H9 (cell line): Measurements from ENCODE around the gene DGKD. TPM values are rescaled to one million over a fixed set of nuclear protein-coding genes. Genes with fewer than 3 reads are reported as not detected.

ENCODE experiments used
- DNase-seq: peaks from one replicate; pipeline ENCODE4 v3.0.0-alpha.2; 2017
- H2AFZ ChIP-seq: one replicate; pipeline ENCODE4 v1.6.1; 2013; ENCODE audit warnings: mild to moderate bottlenecking, low read length, control low read depth, moderate library complexity
- H2AK5ac ChIP-seq: 2 replicates; pipeline ENCODE4 v1.6.1; 2013; ENCODE audit warnings: low read length, control low read depth, mixed read lengths; ENCODE audit not compliant: insufficient read length
- H2BK120ac ChIP-seq: one replicate; pipeline ENCODE4 v1.6.1; 2013; ENCODE audit warnings: low read depth, mild to moderate bottlenecking, low read length, control low read depth, inconsistent platforms; ENCODE audit not compliant: poor library complexity, severe bottlenecking
- H2BK12ac ChIP-seq: 2 replicates; pipeline ENCODE4 v1.6.1; 2013; ENCODE audit warnings: low read length, control low read depth, mixed read lengths, low read depth; ENCODE audit not compliant: insufficient read length
- H2BK15ac ChIP-seq: 2 replicates; pipeline ENCODE4 v1.6.1; 2013; ENCODE audit warnings: low read depth, low read length, control low read depth
- H2BK20ac ChIP-seq: one replicate; pipeline ENCODE4 v1.6.1; 2013; ENCODE audit warnings: low read depth, mild to moderate bottlenecking, low read length, control low read depth, inconsistent platforms; ENCODE audit not compliant: poor library complexity, severe bottlenecking
- H2BK5ac ChIP-seq: 2 replicates; pipeline ENCODE4 v1.6.1; 2013; ENCODE audit warnings: low read length, control low read depth, mixed read lengths; ENCODE audit not compliant: insufficient read length
- H3K14ac ChIP-seq: 2 replicates; pipeline ENCODE4 v1.6.1; 2013; ENCODE audit warnings: low read length, control low read depth; ENCODE audit not compliant: insufficient read depth
- H3K18ac ChIP-seq: 2 replicates; pipeline ENCODE4 v1.6.1; 2013; ENCODE audit warnings: low read depth, mild to moderate bottlenecking, mixed read lengths, low read length, control low read depth; ENCODE audit not compliant: insufficient read length
- H3K23ac ChIP-seq: 2 replicates; pipeline ENCODE4 v1.6.1; 2013; ENCODE audit warnings: low read length, control low read depth, mixed read lengths, low read depth; ENCODE audit not compliant: insufficient read length
- H3K23me2 ChIP-seq: 2 replicates; pipeline ENCODE4 v1.6.1; 2013; ENCODE audit warnings: low read depth, mild to moderate bottlenecking, mixed read lengths, low read length, control low read depth; ENCODE audit not compliant: insufficient read length, poor library complexity, severe bottlenecking
- H3K27ac ChIP-seq: 2 replicates; pipeline ENCODE4 v1.5.1; 2013; ENCODE audit warnings: low read length, control low read depth, mixed read lengths, low read depth; ENCODE audit not compliant: insufficient read length
- H3K27me3 ChIP-seq: 2 replicates; pipeline ENCODE4 v1.6.1; 2013; ENCODE audit warnings: low read length, control low read depth, inconsistent platforms; ENCODE audit not compliant: insufficient read depth
- H3K4ac ChIP-seq: 2 replicates; pipeline ENCODE4 v1.6.1; 2013; ENCODE audit warnings: low read depth, mild to moderate bottlenecking, control low read depth, inconsistent platforms, low read length, moderate library complexity
- H3K4me1 ChIP-seq: 2 replicates; pipeline ENCODE4 v1.6.1; 2013; ENCODE audit warnings: low read length, control low read depth, inconsistent platforms; ENCODE audit not compliant: insufficient read depth
- H3K4me2 ChIP-seq: 2 replicates; pipeline ENCODE4 v1.6.1; 2013; ENCODE audit warnings: low read length, control low read depth, mixed read lengths; ENCODE audit not compliant: insufficient read length, insufficient read depth
- H3K56ac ChIP-seq: 2 replicates; pipeline ENCODE4 v1.6.1; 2013; ENCODE audit warnings: low read depth, mild to moderate bottlenecking, mixed read lengths, low read length, control low read depth; ENCODE audit not compliant: insufficient read length
- H3K79me1 ChIP-seq: 2 replicates; pipeline ENCODE4 v1.6.1; 2013; ENCODE audit warnings: low read depth, mild to moderate bottlenecking, moderate library complexity, low read length, control low read depth, inconsistent platforms; ENCODE audit not compliant: insufficient read depth, poor library complexity, severe bottlenecking
- H3K79me2 ChIP-seq: 2 replicates; pipeline ENCODE4 v1.6.1; 2013; ENCODE audit warnings: low read length, control low read depth, inconsistent platforms; ENCODE audit not compliant: insufficient read depth
- H3K9ac ChIP-seq: 2 replicates; pipeline ENCODE4 v1.6.1; 2013; ENCODE audit warnings: low read length, control low read depth, mixed read lengths; ENCODE audit not compliant: insufficient read length; ENCODE audit errors: extremely low read depth
- H3K9me3 ChIP-seq: one replicate; pipeline ENCODE4 v1.6.1; 2013; ENCODE audit warnings: low read depth, low read length, inconsistent platforms; ENCODE audit not compliant: control insufficient read depth
- H3T11ph ChIP-seq: one replicate; pipeline ENCODE4 v1.6.1; 2013; ENCODE audit warnings: mild to moderate bottlenecking, low read length, control low read depth, inconsistent platforms
- H4K20me1 ChIP-seq: one replicate; pipeline ENCODE4 v1.6.1; 2013; ENCODE audit not compliant: control insufficient read depth, insufficient read length, insufficient read depth
- H4K5ac ChIP-seq: 2 replicates; pipeline ENCODE4 v1.6.1; 2013; ENCODE audit warnings: low read depth, mild to moderate bottlenecking, mixed read lengths, low read length, control low read depth; ENCODE audit not compliant: insufficient read length
- H4K8ac ChIP-seq: replicated peaks from 2 replicates; pipeline ENCODE4 v1.6.1; 2013; ENCODE audit warnings: low read length, control low read depth, mixed read lengths, low read depth; ENCODE audit not compliant: insufficient read length
- H4K91ac ChIP-seq: 2 replicates; pipeline ENCODE4 v1.6.1; 2013; ENCODE audit warnings: low read depth, mild to moderate bottlenecking, moderate library complexity, mixed read lengths, low read length, control low read depth; ENCODE audit not compliant: insufficient read length
- H3K27ac Mint-ChIP-seq, 3 experiments: 2 replicates in 2 of 3; 3 replicates in 1 of 3; pipeline ENCODE4 v1.8.0; 2020 to 2021; ENCODE audit warnings: mixed read lengths in 3 of 3, mild to moderate bottlenecking in 1 of 3, moderate library complexity in 1 of 3
- H3K27me3 Mint-ChIP-seq: 2 replicates; pipeline ENCODE4 v1.8.0; 2021; ENCODE audit warnings: low read depth, mild to moderate bottlenecking, moderate library complexity, mixed read lengths
- H3K36me3 Mint-ChIP-seq, 3 experiments: 2 replicates in 2 of 3; 3 replicates in 1 of 3; pipeline ENCODE4 v1.8.0; 2020 to 2021; ENCODE audit warnings: low read depth in 3 of 3, mixed read lengths in 3 of 3; ENCODE audit not compliant: insufficient read depth in 1 of 3
- H3K4me1 Mint-ChIP-seq, 2 experiments: 2 replicates each; pipeline ENCODE4 v1.8.0; 2020; ENCODE audit warnings: mixed read lengths in 2 of 2
- H3K4me3 Mint-ChIP-seq, 2 experiments: 2 replicates in 1 of 2; 3 replicates in 1 of 2; pipeline ENCODE4 v1.8.0; 2020 to 2021; ENCODE audit warnings: mild to moderate bottlenecking in 2 of 2, mixed read lengths in 2 of 2, moderate library complexity in 1 of 2
- H3K9me3 Mint-ChIP-seq, 2 experiments: 2 replicates in 1 of 2; 3 replicates in 1 of 2; pipeline ENCODE4 v1.8.0; 2020; ENCODE audit warnings: mild to moderate bottlenecking in 2 of 2, mixed read lengths in 2 of 2, moderate library complexity in 1 of 2
- CTCF ChIP-seq: fragments of 200-600 bp; sonication (generic); conservative IDR thresholded peaks from 3 replicates; pipeline ENCODE4 v1.8.0; 2021; ENCODE audit warnings: antibody characterized with exemption, mild to moderate bottlenecking
- WGBS: extraction: QIAGEN DNeasy Blood & Tissue Kit; methylation state at CpG from one replicate; pipeline ENCODE4 v1.1.7; 2013; ENCODE audit warnings: missing lambda C conversion rate, low lambda C conversion rate, mixed read lengths; ENCODE audit not compliant: insufficient read length; ENCODE audit errors: extremely low coverage; 5-methylcytosine and 5-hydroxymethylcytosine counted together
- total RNA-seq: library from RNA; stranded (reverse); gene quantifications from 2 replicates; pipeline ENCODE4 v1.2.1, GENCODE V29; 2021

DGKD gene
- total RNA-seq, 1 experiment from 2014 or later: 20.7 TPM

GRCh38 chr2:233413559-233414272, 59.4 kb downstream of the DGKD start:
- H4K91ac ChIP-seq: no peak overlapping the region
- no peak overlapping the region for H2BK5ac ChIP-seq
- H3K14ac ChIP-seq: no peak overlapping the region
- H3K23ac ChIP-seq: no peak overlapping the region
- no peak overlapping the region for H3T11ph ChIP-seq
- H3K27ac ChIP-seq: no peak overlapping the region
- Mint-ChIP-seq H3K36me3 (peaks cover 19 to 21% (median 20%) of the 10 kb centered on the region in 3 experiments), H3K4me3 (no peak overlapping the region), H3K4me1 (peaks cover 7 to 8% of the 10 kb centered on the region in 2 experiments), H3K27ac (no peak overlapping the region), H3K9me3 (peaks cover 16 to 23% of the 10 kb centered on the region in 2 experiments), H3K27me3 (no peaks in the 10 kb centered on the region)
- no peak overlapping the region for H3K56ac ChIP-seq
- no peak overlapping the region for H3K9ac ChIP-seq
- no peak overlapping the region for H3K4ac ChIP-seq
- H3K27me3 ChIP-seq: no peaks in the 10 kb centered on the region
- H4K8ac ChIP-seq: no peak overlapping the region
- no peaks in the 10 kb centered on the region for H4K20me1 ChIP-seq
- TF ChIP-seq CTCF: no peak
- H3K79me2 ChIP-seq: no peaks in the 10 kb centered on the region
- no peak for DNase-seq
- H4K5ac ChIP-seq: no peak overlapping the region
- H2AFZ ChIP-seq: no peak overlapping the region
- H2BK20ac ChIP-seq: no peak overlapping the region
- H3K4me1 ChIP-seq: no peaks in the 10 kb centered on the region
- H3K9me3 ChIP-seq: no peaks in the 10 kb centered on the region
- H3K18ac ChIP-seq: no peak overlapping the region
- H2BK120ac ChIP-seq: no peak overlapping the region
- H3K4me2 ChIP-seq: no peak overlapping the region
- no peaks in the 10 kb centered on the region for H3K79me1 ChIP-seq
- no peaks in the 10 kb centered on the region for H3K23me2 ChIP-seq
- H2AK5ac ChIP-seq: no peak overlapping the region
- WGBS: no CpG with 5 or more reads among the region's 9 CpGs
- no peak overlapping the region for H2BK12ac ChIP-seq
- no peak overlapping the region for H2BK15ac ChIP-seq
